Activated naive CD4-positive, alpha-beta T cell treated with anti-CD3 and anti-CD28 coated beads for 36 hours (primary cell): ENCODE data around the gene DDX4. TPM values are rescaled to one million over a fixed set of nuclear protein-coding genes. Genes with fewer than 3 reads are reported as not detected.
"Not testable (repeated sequence)": the region's sequence is repeated elsewhere in the genome, so short reads cannot be mapped to it uniquely, and the experiment has no call there.

Experiments
- CTCF ChIA-PET: fragments of 350-600 bp; sonication (Branson Sonifier 250); formaldehyde crosslinking; loops from one replicate; lab custom pipeline; 2021; ENCODE audit warnings: antibody characterized with exemption; lab: Charles Lee
- DNase-seq: peaks from one replicate; pipeline ENCODE4 v3.0.0-alpha.2; 2020
- H3K27ac Mint-ChIP-seq: one replicate; pipeline ENCODE4 v1.8.0; 2021; ENCODE audit warnings: mild to moderate bottlenecking, mixed read lengths
- H3K27me3 Mint-ChIP-seq: one replicate; pipeline ENCODE4 v1.8.0; 2021; ENCODE audit warnings: low read depth, mixed read lengths
- H3K36me3 Mint-ChIP-seq: one replicate; pipeline ENCODE4 v1.8.0; 2021; ENCODE audit warnings: low read depth, mixed read lengths
- H3K4me1 Mint-ChIP-seq: one replicate; pipeline ENCODE4 v1.8.0; 2021; ENCODE audit warnings: low read depth, mixed read lengths
- H3K4me3 Mint-ChIP-seq: one replicate; pipeline ENCODE4 v1.8.0; 2021; ENCODE audit warnings: mild to moderate bottlenecking, moderate library complexity, mixed read lengths
- H3K9me3 Mint-ChIP-seq: one replicate; pipeline ENCODE4 v1.8.0; 2021; ENCODE audit warnings: mixed read lengths
- intact Hi-C: fragments of 100-400 bp; cut with micrococcal nuclease; formaldehyde crosslinking; loops from one replicate; pipeline ENCODE4 v1.15.1; 2023
- total RNA-seq, 2 experiments: library from RNA; stranded (reverse); gene quantifications; one replicate each; pipeline ENCODE4 v1.2.3, GENCODE V29; 2021

Gene DDX4
- total RNA-seq, 2 experiments from 2014 or later: 0.31 TPM; not detected in 1

DNA sequence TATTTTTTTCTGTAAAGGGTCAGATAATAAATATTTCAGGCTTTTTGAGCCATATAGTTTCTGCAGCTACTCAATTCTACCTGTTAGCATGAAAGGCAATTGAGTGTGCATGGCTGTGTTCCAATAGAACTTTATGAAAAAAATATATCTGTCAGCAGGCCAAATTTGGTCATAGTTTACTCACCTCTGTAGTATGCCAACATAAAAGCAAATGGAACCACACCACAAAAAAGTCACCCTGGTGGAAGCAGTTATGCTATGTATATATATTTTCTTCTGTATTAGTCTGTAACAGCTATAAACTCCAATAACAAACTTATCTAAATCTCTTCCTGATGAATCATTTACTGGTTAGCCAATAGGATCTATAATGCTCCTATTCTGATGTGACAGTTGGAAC is 29.1 kb upstream of the DDX4 start:
- H3K27me3 Mint-ChIP-seq: no peaks in the 10 kb centered on the region
- no peak for DNase-seq
- no peak overlapping the region for H3K4me3 Mint-ChIP-seq
- peaks cover 1% of the 10 kb centered on the region for H3K36me3 Mint-ChIP-seq
- H3K27ac Mint-ChIP-seq: no peak overlapping the region
- intact Hi-C loops: no loop called here
- CTCF ChIA-PET: interaction anchor here (0.8 to 1.7 kb wide), 2 partner anchors 10 to 20 kb away, joined by 4 to 5 read pairs; no protein-coding TSS in a partner anchor
- H3K9me3 Mint-ChIP-seq: no peaks in the 10 kb centered on the region
- H3K4me1 Mint-ChIP-seq: peaks cover 34% of the 10 kb centered on the region

DNA sequence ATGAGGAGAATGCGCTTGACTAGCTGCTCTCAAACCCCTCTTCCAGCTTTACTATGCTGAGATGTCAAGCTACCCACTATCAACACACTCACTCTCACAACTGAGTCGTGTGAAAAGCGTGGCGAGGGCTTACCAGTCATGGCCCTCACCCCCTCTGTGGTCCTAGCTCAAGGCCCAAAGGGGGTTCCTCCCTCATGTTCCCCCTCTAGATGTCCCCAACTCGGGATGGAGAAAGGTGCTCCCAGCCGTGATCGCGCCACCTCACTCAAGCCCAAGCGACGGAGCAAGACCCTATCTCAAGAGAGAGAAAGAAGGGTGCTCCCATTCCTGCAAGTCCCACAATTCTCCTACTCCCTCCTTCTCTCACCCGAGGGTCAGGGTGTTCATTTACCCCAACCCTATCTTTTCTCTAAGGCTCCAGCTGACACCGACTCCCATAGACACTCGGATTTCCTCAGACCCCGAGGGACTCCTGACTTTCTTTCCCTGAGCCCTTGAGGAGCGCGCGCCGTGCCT is 26.3 kb upstream of the DDX4 start:
- H3K9me3 Mint-ChIP-seq: no peaks in the 10 kb centered on the region
- CTCF ChIA-PET: no interaction called here

DNA sequence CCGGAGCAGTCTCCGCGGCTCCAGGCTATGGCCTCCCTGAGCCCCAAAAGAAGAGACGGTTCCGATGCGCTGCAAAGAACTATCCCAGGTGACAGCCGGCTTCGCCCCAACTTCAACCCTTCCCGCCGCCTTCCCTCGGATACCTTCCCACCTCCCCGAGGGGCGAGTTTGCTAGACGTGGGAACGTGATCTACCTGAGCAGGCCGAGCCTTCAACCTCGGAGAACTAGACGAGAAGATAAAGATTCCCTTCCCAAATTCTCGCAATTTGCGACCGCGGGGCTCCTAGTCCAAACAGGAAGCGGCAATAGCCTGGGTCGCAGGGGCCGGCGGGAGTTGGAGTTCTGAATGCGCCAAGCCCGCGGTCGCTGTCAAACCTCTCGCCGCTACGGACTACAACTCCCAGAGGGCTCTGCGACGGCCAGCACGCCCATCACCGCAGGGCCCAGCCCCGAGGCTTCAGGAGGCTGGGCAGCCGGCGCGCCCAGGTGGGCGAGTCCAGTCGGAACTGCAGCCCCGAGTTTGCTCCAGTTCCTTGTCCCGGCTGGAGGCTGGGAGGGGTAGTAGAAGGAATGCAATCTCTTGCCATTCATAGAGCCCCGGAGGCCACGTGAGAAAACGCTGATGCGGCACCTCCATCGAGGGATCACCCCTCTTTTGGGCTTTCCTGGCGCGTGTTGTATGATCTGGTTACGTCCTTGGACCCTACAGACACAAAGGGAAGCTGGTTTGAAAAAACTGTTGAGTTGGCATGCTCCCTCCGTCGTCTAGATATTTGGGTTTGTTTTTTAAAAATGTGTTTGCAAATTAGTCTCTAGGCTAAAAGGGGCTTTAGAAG is 25.6 kb upstream of the DDX4 start, which contains the start of gene SLC38A9:
SLC38A9 (minus strand) TSS at position 302 of the 837 bp plus-strand sequence. CDS start 14,366 bp downstream, outside the sequence.
- CTCF ChIA-PET: no interaction called here
- Mint-ChIP-seq H3K9me3 (peaks cover 2% of the 10 kb centered on the region), H3K27ac (peak within 1 kb of the TSS; percentile 62), H3K36me3 (no peaks in the 10 kb centered on the region), H3K4me1 (peaks cover 23% of the 10 kb centered on the region), H3K27me3 (no peaks in the 10 kb centered on the region), H3K4me3 (peak within 1 kb of the TSS; percentile 92)
- intact Hi-C loops: loop anchor here (1.0 to 10.0 kb wide), 9 partner anchors 59 to 540 kb away; partner anchors contain the start of genes CDC20B, IL31RA, MCIDAS and PLPP1
- DNase-seq: peak; percentile 97

More for the DNA sequence above, 26.3 kb upstream of the DDX4 start:
- Mint-ChIP-seq H3K4me3 (peak overlapping the region; percentile 92), H3K27me3 (no peaks in the 10 kb centered on the region), H3K27ac (peak overlapping the region; percentile 62), H3K36me3 (peaks cover 1% of the 10 kb centered on the region), H3K4me1 (peaks cover 26% of the 10 kb centered on the region)
- intact Hi-C loops: loop anchor here (1.0 to 10.0 kb wide), 9 partner anchors 60 to 539 kb away; partner anchors contain the start of genes CDC20B, IL31RA, MCIDAS and PLPP1
- DNase-seq: no peak

DNA sequence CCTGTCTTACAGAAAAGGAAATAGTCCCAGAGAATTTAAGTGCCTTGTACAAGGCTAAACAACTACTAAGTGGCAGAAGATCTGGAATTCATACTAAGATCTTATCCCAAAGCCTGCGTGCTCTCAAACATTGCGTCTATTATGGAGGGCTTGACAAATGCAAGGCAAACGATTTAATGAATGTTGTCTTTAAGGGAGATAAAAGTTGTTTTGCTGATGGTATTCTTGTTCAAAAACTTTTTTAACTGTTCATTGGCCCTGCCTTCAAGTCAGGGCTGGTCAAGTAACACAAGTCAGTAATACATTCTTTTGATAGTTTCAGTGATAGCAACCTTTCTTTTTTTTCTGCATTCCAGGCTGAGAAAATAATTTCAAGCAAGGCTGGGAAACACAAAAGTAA is 24.0 kb upstream of the DDX4 start:
- H3K4me1 Mint-ChIP-seq: peaks cover 16% of the 10 kb centered on the region
- CTCF ChIA-PET: interaction anchor here (1.0 to 1.2 kb wide), 2 partner anchors 23 to 487 kb away, joined by 4 read pairs; no protein-coding TSS in a partner anchor
- H3K4me3 Mint-ChIP-seq: no peak overlapping the region
- H3K9me3 Mint-ChIP-seq: peaks cover 2% of the 10 kb centered on the region
- H3K27ac Mint-ChIP-seq: no peak overlapping the region
- intact Hi-C loops: loop anchor here (2.0 to 10.0 kb wide), 7 partner anchors 143 to 542 kb away; partner anchors contain the start of genes CDC20B, MCIDAS and PLPP1
- H3K36me3 Mint-ChIP-seq: no peaks in the 10 kb centered on the region
- DNase-seq: no peak
- no peaks in the 10 kb centered on the region for H3K27me3 Mint-ChIP-seq

DNA sequence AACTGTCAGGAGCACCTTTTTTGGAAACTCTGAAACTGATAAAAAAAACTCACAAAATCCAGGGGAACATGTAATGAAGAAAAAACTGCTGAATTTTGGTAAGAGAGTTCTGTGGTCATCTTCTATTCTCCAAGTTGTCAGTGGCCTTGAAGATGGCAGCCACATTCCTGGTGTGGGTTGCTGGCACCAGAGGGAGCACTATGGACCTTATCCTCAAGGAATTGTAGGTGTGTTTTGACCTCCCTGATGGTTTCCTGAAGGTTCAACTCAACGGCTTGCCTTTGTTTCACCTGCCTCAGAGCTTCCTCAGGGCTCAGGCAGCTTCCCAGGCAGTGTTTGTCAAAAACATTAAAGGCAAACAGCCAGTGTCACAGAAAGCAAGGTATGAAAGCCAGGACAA is 23.5 kb upstream of the DDX4 start:
- DNase-seq: no peak
- H3K4me1 Mint-ChIP-seq: peaks cover 12% of the 10 kb centered on the region
- H3K9me3 Mint-ChIP-seq: peaks cover 5% of the 10 kb centered on the region
- H3K27me3 Mint-ChIP-seq: no peaks in the 10 kb centered on the region
- intact Hi-C loops: loop anchor here (5.0 to 10.0 kb wide), 4 partner anchors 340 to 542 kb away; partner anchors contain the start of genes CDC20B and MCIDAS
- H3K27ac Mint-ChIP-seq: no peak overlapping the region
- no peak overlapping the region for H3K4me3 Mint-ChIP-seq
- CTCF ChIA-PET: interaction anchor here (1.2 kb wide), 1 partner anchor 23 kb away, joined by 4 read pairs; no protein-coding TSS in a partner anchor
- no peaks in the 10 kb centered on the region for H3K36me3 Mint-ChIP-seq

DNA sequence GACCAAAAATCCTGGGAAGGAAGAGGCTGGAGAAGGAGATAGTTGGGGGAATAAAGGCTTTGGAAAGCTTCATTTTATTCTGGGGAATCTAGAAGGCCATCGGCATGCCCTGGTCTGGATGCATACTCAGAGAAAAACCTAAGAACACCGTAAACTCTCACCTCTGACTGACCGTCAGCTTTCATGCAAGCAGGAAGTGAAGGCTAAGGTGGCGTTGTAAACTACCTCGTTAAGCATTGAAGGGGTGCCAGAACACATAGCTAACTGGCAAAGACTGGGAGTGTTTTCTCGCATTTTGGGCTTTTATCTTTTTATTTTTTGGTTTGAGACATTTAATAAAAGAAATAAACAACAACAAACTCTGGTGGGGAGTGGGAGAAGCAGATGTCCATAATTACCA is 23.1 kb upstream of the DDX4 start:
- peaks cover 12% of the 10 kb centered on the region for H3K4me1 Mint-ChIP-seq
- H3K4me3 Mint-ChIP-seq: no peak overlapping the region
- no peak overlapping the region for H3K27ac Mint-ChIP-seq
- no peaks in the 10 kb centered on the region for H3K27me3 Mint-ChIP-seq
- intact Hi-C loops: loop anchor here (5.0 to 10.0 kb wide), 4 partner anchors 340 to 542 kb away; partner anchors contain the start of genes CDC20B and MCIDAS
- CTCF ChIA-PET: interaction anchor here (1.2 kb wide), 1 partner anchor 23 kb away, joined by 4 read pairs; no protein-coding TSS in a partner anchor
- DNase-seq: no peak
- peaks cover 5% of the 10 kb centered on the region for H3K9me3 Mint-ChIP-seq
- H3K36me3 Mint-ChIP-seq: no peaks in the 10 kb centered on the region

DNA sequence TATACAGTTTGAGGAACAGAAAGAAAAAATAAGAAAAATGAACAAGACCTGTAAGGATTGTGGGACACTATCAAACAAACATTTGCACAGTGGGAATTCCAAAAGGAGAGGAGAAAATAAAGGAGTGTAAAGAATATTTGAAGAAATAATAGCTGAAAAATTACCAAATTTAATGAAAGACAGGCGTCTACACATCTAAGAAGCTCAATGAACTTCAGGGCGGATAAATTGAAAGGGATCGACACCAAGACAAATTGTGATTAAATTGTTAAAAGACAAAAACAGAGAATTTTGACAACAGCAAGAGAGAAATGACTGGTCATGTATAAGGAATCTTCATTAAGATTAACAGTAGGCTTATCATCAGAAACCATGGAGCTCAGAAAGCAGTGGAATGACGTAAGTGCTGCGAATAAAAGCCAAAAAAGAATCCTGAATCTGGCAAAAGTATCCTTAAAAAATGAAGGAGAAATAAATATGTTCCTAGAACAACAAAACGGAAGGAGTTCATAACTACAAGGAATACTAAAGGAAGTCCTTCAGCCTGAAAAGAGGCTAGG is 22.3 kb upstream of the DDX4 start:
- Mint-ChIP-seq H3K9me3 (peaks cover 5% of the 10 kb centered on the region), H3K36me3 (no peaks in the 10 kb centered on the region), H3K27me3 (no peaks in the 10 kb centered on the region), H3K4me3 (no peak overlapping the region), H3K4me1 (peaks cover 12% of the 10 kb centered on the region), H3K27ac (no peak overlapping the region)
- DNase-seq: no peak
- intact Hi-C loops: loop anchor here (10.0 kb wide), 1 partner anchor 339 kb away; no protein-coding TSS in a partner anchor
- CTCF ChIA-PET: no interaction called here

DNA sequence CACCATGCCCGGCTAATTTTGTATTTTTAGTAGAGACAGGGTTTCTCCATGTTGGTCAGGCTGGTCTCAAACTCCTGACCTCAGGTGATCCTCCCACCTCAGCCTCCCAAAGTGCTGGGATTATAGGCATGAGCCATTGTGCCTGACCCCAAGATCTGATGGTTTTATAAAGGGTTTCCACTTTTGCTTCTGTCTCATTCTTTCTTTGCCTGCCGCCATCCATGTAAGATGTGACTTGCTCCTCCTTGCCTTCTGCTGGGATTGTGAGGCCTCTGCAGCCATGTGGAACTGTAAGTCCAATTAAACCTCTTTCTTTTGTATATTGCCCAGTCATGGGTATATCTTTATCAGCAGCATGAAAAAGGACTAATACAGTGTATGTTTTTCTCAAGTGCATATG is 18.8 kb upstream of the DDX4 start:
- intact Hi-C loops: loop anchor here (10.0 kb wide), 1 partner anchor 336 kb away; no protein-coding TSS in a partner anchor
- H3K27me3 Mint-ChIP-seq, H3K4me3 Mint-ChIP-seq, H3K9me3 Mint-ChIP-seq, CTCF ChIA-PET, H3K4me1 Mint-ChIP-seq, H3K36me3 Mint-ChIP-seq, H3K27ac Mint-ChIP-seq, DNase-seq: not testable (repeated sequence)

DNA sequence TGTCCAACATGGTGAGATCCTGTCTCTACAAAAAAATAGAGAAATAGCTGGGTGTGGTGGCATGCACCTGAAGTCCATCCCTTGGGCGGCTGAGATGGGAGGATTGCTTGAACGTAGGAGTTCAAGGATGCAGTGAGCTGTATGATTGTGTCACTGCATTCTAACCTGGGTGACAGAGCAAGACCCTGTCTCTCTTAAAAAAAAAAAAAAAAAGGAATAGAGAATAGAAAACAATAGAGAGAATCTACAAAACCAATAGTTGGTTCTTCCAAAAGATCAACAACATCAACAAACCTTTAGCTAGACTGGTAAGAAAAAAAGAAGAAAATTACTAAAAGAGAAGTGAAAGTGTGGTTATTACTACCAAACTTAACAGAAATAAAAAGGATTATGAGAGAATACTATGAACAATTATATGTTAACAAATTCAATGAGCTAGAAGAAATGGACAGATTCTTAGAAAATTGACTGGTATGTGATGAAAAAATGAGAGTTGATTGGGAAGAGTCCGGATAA is 17.6 kb upstream of the DDX4 start:
- no peak for DNase-seq
- no peak overlapping the region for H3K4me3 Mint-ChIP-seq
- H3K27me3 Mint-ChIP-seq: no peaks in the 10 kb centered on the region
- no peak overlapping the region for H3K27ac Mint-ChIP-seq
- CTCF ChIA-PET: interaction anchor here (0.6 kb wide), 1 partner anchor 24 kb away, joined by 4 read pairs; no protein-coding TSS in a partner anchor
- intact Hi-C loops: no loop called here
- H3K36me3 Mint-ChIP-seq: no peaks in the 10 kb centered on the region
- H3K9me3 Mint-ChIP-seq: peaks cover 5% of the 10 kb centered on the region
- no peaks in the 10 kb centered on the region for H3K4me1 Mint-ChIP-seq

DNA sequence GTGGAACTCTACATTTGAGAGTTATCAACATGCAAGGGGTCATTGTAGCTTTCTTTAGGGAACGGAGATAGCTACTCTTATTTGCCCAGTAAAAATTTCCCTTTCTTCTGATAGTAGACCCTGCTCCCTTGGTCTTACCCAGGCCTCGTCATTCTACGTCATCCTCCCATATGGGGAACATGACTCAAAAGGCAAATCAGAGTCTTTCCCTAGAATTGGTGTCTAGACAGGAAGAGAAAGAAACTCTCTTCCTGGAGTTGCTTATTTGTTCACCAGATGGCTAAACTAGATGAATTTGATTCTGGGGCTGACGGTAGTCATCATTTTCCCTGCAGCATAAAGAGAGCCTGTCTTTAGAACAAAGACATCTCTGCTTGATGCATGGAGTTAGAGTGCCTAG is 13.6 kb upstream of the DDX4 start:
- Mint-ChIP-seq H3K9me3 (no peaks in the 10 kb centered on the region), H3K36me3 (no peaks in the 10 kb centered on the region), H3K27me3 (no peaks in the 10 kb centered on the region), H3K4me1 (no peaks in the 10 kb centered on the region), H3K4me3 (no peak overlapping the region), H3K27ac (no peak overlapping the region)
- intact Hi-C loops: no loop called here
- CTCF ChIA-PET: interaction anchor here (0.6 kb wide), 1 partner anchor 592 kb away, joined by 3 read pairs; no protein-coding TSS in a partner anchor
- DNase-seq: no peak

DNA sequence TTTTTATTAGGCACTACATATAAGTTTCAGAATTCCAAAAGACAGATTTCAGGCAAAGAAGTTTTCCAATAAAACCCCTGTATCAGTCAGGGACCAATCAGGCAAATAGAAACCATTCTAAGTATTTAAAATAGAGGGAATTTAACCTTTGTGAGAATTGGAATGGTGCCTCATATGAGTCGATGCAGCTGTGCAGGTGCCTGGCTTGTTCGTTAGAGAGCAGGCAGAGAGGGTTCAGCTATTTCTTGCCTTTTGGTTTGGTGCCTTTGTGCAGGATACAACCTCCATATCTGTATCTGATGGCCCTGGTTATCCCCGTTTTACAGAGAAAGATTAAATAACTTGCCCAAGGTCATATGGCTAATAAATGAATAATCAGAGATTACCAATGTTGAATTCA is 6.0 kb upstream of the DDX4 start:
- Mint-ChIP-seq H3K9me3 (no peaks in the 10 kb centered on the region), H3K4me1 (no peaks in the 10 kb centered on the region), H3K27ac (no peak overlapping the region), H3K4me3 (no peak overlapping the region), H3K36me3 (no peaks in the 10 kb centered on the region), H3K27me3 (no peaks in the 10 kb centered on the region)
- CTCF ChIA-PET: no interaction called here
- intact Hi-C loops: no loop called here
- DNase-seq: no peak

DNA sequence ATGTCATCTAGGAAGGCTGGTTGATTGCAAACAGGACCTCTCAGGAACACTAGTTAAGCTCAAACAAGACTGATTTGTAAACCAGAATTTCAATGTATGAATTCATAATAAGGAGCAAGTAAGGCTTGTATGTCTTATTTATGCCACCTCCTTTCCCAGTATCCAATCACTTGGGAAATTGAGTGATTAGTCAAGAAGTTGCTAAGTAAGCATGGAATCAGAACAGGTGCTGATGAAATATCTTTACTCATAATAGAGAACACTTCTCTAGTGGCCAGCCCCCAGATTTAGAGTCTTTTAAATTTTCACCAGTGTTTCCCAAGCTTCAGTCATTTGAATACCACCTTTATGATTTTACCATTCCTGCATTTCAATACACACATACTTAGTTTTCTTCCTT is 5.3 kb upstream of the DDX4 start:
- Mint-ChIP-seq H3K4me1 (no peaks in the 10 kb centered on the region), H3K9me3 (no peaks in the 10 kb centered on the region), H3K4me3 (no peak overlapping the region), H3K27me3 (no peaks in the 10 kb centered on the region), H3K27ac (no peak overlapping the region), H3K36me3 (no peaks in the 10 kb centered on the region)
- CTCF ChIA-PET: no interaction called here
- intact Hi-C loops: no loop called here
- DNase-seq: no peak
